ENCODE data around the gene SERF2. TPM values are rescaled to one million over a fixed set of nuclear protein-coding genes. Genes with fewer than 3 reads are reported as not detected.

Gene SERF2
- total RNA-seq, 1 experiment from 2014 or later: 1,334 TPM

Other genes starting within 250 kb of the SERF2 start
- gene PPIP5K1, start 202.1 kb upstream of the SERF2 start, total RNA-seq (2014; rRNA removed; shearing (Covaris generic); ENCODE audit: low replicate concordance): 17.4 and 24.4 TPM in 2 replicates
- gene CKMT1B, start 198.3 kb upstream of the SERF2 start, total RNA-seq (2014; rRNA removed; shearing (Covaris generic); ENCODE audit: low replicate concordance): not detected in 2 replicates
- gene STRC, start 173.5 kb upstream of the SERF2 start, total RNA-seq (2014; rRNA removed; shearing (Covaris generic); ENCODE audit: low replicate concordance): not detected in 2 replicates
- gene CATSPER2, start 143.5 kb upstream of the SERF2 start, total RNA-seq (2014; rRNA removed; shearing (Covaris generic); ENCODE audit: low replicate concordance): 0.46 and 0.52 TPM in 2 replicates
- gene CKMT1A, start 98.5 kb upstream of the SERF2 start, total RNA-seq (2014; rRNA removed; shearing (Covaris generic); ENCODE audit: low replicate concordance): not detected in 2 replicates
- 441 and 532 TPM in 2 replicates for gene PDIA3, start 45.9 kb upstream of the SERF2 start, total RNA-seq (2014; rRNA removed; shearing (Covaris generic); ENCODE audit: low replicate concordance)
- 5.6 TPM in 1 of 2 replicates, not detected in the other for gene ELL3, start 15.4 kb upstream of the SERF2 start, total RNA-seq (2014; rRNA removed; shearing (Covaris generic); ENCODE audit: low replicate concordance)
- not detected in 2 replicates for gene SERINC4, start 7.9 kb downstream of the SERF2 start, total RNA-seq (2014; rRNA removed; shearing (Covaris generic); ENCODE audit: low replicate concordance)
- gene HYPK, start 8.3 kb downstream of the SERF2 start, total RNA-seq (2014; rRNA removed; shearing (Covaris generic); ENCODE audit: low replicate concordance): 7.9 and 9.6 TPM in 2 replicates
- 8.8 and 16.4 TPM in 2 replicates for gene MFAP1, start 32.4 kb downstream of the SERF2 start, total RNA-seq (2014; rRNA removed; shearing (Covaris generic); ENCODE audit: low replicate concordance)
- 49.9 and 53.5 TPM in 2 replicates for gene WDR76, start 34.7 kb downstream of the SERF2 start, total RNA-seq (2014; rRNA removed; shearing (Covaris generic); ENCODE audit: low replicate concordance)

All from MG63 (cell line).